ENCODE results near the gene TKTL1.

The TKTL1 gene

DNA sequence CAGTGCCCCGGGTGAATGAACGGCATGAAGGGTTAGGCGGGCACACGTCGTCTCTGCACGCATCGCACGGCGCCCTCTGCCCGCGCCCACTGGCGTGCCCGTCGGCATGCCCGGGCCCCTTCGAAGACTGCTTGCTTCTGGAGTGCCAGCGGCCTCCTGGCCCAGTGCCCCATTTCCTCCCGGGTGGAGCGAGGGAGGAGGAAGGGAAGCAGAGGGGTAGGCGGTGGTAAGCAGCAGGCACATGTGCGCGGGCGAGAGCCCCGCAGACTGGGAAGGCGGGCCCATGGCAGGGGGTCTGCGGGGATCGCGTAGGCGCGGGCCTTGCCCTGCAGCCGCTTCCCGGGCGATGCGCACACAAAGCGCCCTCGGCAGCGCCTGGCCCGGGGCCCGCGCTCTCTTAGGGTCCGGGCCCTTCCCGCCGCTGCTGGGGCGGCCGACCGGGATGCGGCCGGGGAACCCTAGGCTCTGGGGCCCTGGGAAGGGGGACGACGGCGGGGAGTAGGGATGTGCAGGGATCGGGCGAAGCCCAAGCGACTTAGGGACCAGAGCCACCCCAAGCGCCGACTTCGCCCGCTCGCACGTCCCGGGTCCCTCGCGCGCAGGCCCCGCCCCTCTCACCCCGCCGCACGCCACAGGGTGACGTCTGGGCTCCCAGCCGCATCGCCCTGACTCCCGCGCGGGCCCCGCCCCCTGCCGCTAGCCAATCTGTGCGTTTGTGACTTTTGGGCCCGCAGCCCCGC lies 82.6 kb downstream of the TKTL1 start:
- DNase-seq (ENCODE audit: low spot score) = peak; percentile 61

DNA sequence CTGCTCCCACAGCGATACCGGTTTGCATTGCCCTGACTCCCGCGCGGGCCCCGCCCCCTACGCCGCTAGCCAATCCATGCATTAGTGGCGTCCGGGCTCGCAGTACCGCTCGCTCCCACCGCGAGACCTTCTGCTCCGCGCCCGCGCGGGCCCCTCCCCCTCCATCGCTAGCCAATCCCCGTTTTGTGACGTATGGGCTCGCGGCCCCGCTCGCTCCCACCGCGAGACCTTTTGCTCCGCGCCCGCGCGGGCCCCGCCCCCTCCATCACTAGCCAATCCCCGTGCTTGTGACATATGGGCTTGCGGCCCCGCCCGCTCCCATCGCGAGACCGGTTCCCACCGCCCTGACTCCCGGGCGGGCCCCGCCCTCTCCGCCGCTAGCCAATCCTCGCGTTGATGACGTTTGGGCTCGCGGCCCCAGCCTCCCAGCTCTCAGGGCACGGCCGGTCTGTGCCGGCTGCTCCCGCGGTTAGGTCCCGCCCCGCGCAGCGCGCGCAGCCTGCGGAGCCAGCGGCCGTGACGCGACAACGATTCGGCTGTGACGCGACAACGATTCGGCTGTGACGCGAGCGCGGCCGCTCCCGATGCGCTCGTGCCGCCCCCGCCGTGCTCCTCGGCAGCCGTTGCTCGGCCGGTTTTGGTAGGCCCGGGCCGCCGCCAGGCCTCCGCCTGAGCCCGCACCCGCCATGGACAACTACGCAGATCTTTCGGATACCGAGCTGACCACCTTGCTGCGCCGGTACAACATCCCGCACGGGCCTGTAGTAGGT lies 83.4 kb downstream of the TKTL1 start, which contains the start of gene EMD:
TSS of gene EMD (plus strand) at position 497 of the 770 bp plus-strand sequence. CDS start at position 687, 190 bp downstream.
- peak; percentile 97 for DNase-seq (ENCODE audit: low spot score)

DNA sequence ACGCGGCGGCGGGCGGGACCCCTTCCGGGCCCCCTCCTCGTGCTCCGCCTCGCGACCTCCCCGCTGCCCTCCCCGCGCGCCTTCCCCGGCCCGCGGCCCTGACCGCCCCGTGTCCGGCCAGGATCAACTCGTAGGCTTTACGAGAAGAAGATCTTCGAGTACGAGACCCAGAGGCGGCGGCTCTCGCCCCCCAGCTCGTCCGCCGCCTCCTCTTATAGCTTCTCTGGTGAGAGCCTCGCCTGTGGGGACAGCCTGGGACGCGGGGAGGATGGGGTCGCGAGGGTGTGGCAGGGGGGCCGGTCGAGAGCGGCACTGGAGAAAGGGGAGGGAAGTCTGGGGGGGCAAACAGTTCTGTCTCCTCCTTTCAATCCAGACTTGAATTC lies 84.0 kb downstream of the TKTL1 start:
- DNase-seq (ENCODE audit: low spot score) = no peak
